NT2/D1 (cell line): Measurements from ENCODE around the gene SLC4A11.

ENCODE experiments used
- SUZ12 ChIP-seq: IDR thresholded peaks from 2 replicates; pipeline ENCODE4 v1.6.1; 2011; ENCODE audit not compliant: insufficient read length, insufficient read depth; ENCODE audit errors: extremely low read depth
- YY1 ChIP-seq: IDR thresholded peaks from 2 replicates; pipeline ENCODE4 v1.6.1; 2011; ENCODE audit not compliant: insufficient read length, insufficient read depth

- TF ChIP-seq SUZ12 (no peak), YY1 (no peak)
These were observed 10.0 kb upstream of the SLC4A11 start for GRCh38 chr20:3248993-3249347.
